ENCODE data around the gene VSTM2B. TPM values are rescaled to one million over a fixed set of nuclear protein-coding genes. Genes with fewer than 3 reads are reported as not detected.

The VSTM2B gene
- total and polyA plus RNA-seq, 2 of the 13 experiments (the other 11 are each of a cell fraction or from before 2014, with no cell fraction given): not detected

DNA sequence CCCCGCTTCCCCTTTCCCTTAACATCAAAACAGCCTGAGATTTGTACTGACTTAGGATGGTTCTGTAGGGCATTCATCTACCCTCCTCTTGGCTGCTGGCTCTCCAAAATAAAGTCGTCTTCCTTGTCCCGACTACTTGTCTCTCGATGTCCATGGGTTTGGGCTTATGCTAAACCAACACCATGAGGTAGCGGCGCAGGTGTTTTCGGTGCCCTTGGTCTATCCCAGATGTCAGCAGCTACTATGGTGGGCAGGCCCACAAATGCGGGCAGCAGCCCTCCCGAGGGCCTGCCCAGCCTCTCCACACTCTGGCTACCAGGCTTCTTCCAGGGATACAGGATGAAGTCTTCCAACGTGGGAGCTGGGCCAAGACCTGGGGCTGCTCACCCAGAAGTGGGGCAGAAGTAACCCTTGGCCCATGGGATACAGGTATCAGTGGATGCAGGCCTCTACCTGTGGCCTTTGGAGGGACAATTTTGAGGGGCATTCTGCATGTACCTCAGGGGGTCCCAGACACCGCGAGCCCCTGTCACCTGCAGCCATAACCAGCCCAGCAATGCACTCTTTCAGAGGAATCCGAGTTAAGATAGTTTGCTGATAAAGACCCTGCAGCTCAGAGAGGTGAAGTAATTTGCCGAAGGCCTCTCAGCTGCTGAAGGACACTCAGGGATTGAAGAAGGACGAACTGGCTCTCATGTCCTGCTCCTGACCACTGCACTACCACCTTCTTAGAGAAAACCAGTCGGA, 47.8 kb upstream of the VSTM2B start:
- BruUV-seq (replicated peaks): no TSS peak
- H3K9me3 ChIP-seq (ENCODE audit: low read length): no peaks in the 10 kb centered on the region
- H3K27me3 ChIP-seq (ENCODE audit: control insufficient read depth in 1 of 2, insufficient read depth in 2 of 2, low read length in 2 of 2): peaks cover 0 to 2% of the 10 kb centered on the region in 2 experiments; a peak in 2 of 5 replicates
- no peak overlapping the region for H3K9ac ChIP-seq (ENCODE audit: insufficient read depth, low read depth, low read length)
- ChIA-PET POLR2A (no interaction called here), CTCF (ENCODE audit: low intra/inter-chr PET ratio, low total read pairs) (no interaction called here)
- in situ Hi-C loops (cut with HindIII; ENCODE audit: extremely low pct_ligation_motif_present, low pct_unique_long_range_greater_than_20kb) (no loop called here), intact Hi-C loops (cut with micrococcal nuclease; ENCODE audit: unreplicated experiment) (no loop called here)
- H4K20me1 ChIP-seq (ENCODE audit: insufficient read depth, low read length): no peaks in the 10 kb centered on the region
- FAIRE-seq: no peak
- TF ChIP-seq, protein P1, sequence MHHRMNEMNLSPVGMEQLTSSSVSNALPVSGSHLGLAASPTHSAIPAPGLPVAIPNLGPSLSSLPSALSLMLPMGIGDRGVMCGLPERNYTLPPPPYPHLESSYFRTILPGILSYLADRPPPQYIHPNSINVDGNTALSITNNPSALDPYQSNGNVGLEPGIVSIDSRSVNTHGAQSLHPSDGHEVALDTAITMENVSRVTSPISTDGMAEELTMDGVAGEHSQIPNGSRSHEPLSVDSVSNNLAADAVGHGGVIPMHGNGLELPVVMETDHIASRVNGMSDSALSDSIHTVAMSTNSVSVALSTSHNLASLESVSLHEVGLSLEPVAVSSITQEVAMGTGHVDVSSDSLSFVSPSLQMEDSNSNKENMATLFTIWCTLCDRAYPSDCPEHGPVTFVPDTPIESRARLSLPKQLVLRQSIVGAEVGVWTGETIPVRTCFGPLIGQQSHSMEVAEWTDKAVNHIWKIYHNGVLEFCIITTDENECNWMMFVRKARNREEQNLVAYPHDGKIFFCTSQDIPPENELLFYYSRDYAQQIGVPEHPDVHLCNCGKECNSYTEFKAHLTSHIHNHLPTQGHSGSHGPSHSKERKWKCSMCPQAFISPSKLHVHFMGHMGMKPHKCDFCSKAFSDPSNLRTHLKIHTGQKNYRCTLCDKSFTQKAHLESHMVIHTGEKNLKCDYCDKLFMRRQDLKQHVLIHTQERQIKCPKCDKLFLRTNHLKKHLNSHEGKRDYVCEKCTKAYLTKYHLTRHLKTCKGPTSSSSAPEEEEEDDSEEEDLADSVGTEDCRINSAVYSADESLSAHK (CRISPR knock-in tag; IDR thresholded peaks at IDR 0.05; ENCODE audit: borderline replicate concordance): no peak
- TF ChIP-seq PLRG1 (conservative IDR thresholded peaks at IDR 0.05): no peak
- no peak for TF ChIP-seq TSC22D2 (CRISPR knock-in tag; IDR thresholded peaks at IDR 0.05; ENCODE audit: borderline replicate concordance)
- no peak for TF ChIP-seq PCBP1 (IDR thresholded peaks at IDR 0.05; ENCODE audit: borderline replicate concordance, low read depth, low read length)
- TF ChIP-seq PHF21A (CRISPR knock-in tag; IDR thresholded peaks at IDR 0.05): no peak
- no peak for TF ChIP-seq MBNL3 (CRISPR knock-in tag; conservative IDR thresholded peaks at IDR 0.05)
- TF ChIP-seq, protein P2, sequence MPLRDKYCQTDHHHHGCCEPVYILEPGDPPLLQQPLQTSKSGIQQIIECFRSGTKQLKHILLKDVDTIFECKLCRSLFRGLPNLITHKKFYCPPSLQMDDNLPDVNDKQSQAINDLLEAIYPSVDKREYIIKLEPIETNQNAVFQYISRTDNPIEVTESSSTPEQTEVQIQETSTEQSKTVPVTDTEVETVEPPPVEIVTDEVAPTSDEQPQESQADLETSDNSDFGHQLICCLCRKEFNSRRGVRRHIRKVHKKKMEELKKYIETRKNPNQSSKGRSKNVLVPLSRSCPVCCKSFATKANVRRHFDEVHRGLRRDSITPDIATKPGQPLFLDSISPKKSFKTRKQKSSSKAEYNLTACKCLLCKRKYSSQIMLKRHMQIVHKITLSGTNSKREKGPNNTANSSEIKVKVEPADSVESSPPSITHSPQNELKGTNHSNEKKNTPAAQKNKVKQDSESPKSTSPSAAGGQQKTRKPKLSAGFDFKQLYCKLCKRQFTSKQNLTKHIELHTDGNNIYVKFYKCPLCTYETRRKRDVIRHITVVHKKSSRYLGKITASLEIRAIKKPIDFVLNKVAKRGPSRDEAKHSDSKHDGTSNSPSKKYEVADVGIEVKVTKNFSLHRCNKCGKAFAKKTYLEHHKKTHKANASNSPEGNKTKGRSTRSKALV (CRISPR knock-in tag; IDR thresholded peaks at IDR 0.05): no peak
- TF ChIP-seq, protein P3, sequence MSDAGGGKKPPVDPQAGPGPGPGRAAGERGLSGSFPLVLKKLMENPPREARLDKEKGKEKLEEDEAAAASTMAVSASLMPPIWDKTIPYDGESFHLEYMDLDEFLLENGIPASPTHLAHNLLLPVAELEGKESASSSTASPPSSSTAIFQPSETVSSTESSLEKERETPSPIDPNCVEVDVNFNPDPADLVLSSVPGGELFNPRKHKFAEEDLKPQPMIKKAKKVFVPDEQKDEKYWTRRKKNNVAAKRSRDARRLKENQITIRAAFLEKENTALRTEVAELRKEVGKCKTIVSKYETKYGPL (CRISPR knock-in tag; IDR thresholded peaks at IDR 0.05): no peak
- no peak for TF ChIP-seq RELA (CRISPR knock-in tag; IDR thresholded peaks at IDR 0.05)
- no peak for TF ChIP-seq ZBTB3 (CRISPR knock-in tag; IDR thresholded peaks at IDR 0.05; ENCODE audit: borderline replicate concordance, low read depth)
- H3K27ac ChIP-seq (ENCODE audit: extremely low read length, insufficient read depth, low read length): no peak overlapping the region
- H3K4me1 ChIP-seq (ENCODE audit: insufficient read depth, low read length): no peaks in the 10 kb centered on the region
- H3K79me2 ChIP-seq (ENCODE audit: insufficient read depth, low read length): no peaks in the 10 kb centered on the region
- no peak overlapping the region for H3K4me3 ChIP-seq (replicated peaks in 1 of 3; ENCODE audit: insufficient read depth in 1 of 3, low read depth in 2 of 3, low read length in 3 of 3)
- WGBS (ENCODE audit: low lambda C conversion rate): 54% methylated on average over 10 of the region's 16 CpGs
- H3K36me3 ChIP-seq (replicated peaks in 1 of 2; ENCODE audit: control insufficient read depth in 1 of 2, insufficient read depth in 2 of 2, low read length in 2 of 2): no peaks in the 10 kb centered on the region
- no peak for DNase-seq (ENCODE audit: low spot score)
- ATAC-seq: no peak
- no peak overlapping the region for H2AFZ ChIP-seq (ENCODE audit: low read length)
- no peak overlapping the region for H3K4me2 ChIP-seq (ENCODE audit: low read depth, low read length)
